Gastrocnemius medialis (tissue), 4 donors: ENCODE data around the gene WRAP73.

Experiments
- CTCF ChIP-seq, 5 experiments: fragments of 450-650 bp in 3 of 5; fragments of 200-600 bp in 2 of 5; sonication (generic) in 2 of 5; IDR thresholded peaks in 4 of 5; conservative IDR thresholded peaks in 1 of 5; 1 replicate in 4 of 5; 2 replicates in 1 of 5; pipeline ENCODE4 v1.5.1; 2016 to 2019; ENCODE audit warnings: antibody characterized with exemption in 5 of 5, mild to moderate bottlenecking in 3 of 5, moderate library complexity in 3 of 5
- POLR2A ChIP-seq, 2 donors: fragments of 450-650 bp; IDR thresholded peaks; one replicate each; pipeline ENCODE4 v1.6.1; 2017; ENCODE audit warnings: antibody characterized with exemption in 2 of 2, mild to moderate bottlenecking in 2 of 2, moderate library complexity in 2 of 2

GRCh38 chr1:3699596-3699995, 49.7 kb upstream of the WRAP73 start:
- TF ChIP-seq CTCF (IDR thresholded peaks at IDR 0.05 in 4 of 5, conservative IDR thresholded peaks at IDR 0.05 in 1 of 5) = no peak
- TF ChIP-seq POLR2A (IDR thresholded peaks at IDR 0.05) = no peak
